ENCODE results near the gene FIGN.

The FIGN gene

DNA sequence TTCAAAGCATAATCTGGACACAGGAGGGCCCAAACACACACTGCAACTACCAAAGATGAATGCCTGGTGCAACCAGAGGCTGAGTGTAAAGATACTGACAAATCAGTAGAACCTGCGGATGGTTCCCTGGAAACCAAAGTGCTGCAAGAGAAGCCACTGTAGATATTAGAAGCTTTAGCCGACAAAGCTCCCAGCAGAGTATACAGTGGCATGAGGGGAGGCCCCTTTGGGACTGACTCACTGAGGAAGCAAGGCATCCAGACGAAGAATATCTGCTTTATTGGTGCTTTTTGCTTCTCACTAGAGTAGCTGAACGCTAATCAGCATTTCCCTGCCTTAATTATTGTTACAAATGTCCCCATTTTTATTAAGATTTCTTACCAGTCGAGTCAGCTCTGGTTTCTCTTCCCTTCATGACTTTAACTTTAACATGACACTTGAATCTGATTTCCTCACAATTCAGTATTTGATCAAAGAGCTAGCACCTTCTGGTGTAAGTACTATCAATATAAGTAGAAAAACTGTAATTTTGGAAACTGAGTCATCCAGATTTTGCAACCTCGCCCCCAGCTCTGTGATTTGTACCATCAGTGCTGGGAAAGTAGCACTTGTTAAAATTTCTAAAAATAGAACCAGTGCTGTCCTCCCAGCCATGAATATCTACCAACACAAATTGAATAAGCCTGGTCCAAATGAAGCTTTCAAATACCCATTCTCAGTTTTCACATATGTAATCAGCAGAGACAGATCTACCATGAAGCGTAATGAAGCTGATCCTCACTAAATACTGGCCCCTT lies 34.2 kb downstream of the FIGN start:
- DNase-seq = no peak

DNA sequence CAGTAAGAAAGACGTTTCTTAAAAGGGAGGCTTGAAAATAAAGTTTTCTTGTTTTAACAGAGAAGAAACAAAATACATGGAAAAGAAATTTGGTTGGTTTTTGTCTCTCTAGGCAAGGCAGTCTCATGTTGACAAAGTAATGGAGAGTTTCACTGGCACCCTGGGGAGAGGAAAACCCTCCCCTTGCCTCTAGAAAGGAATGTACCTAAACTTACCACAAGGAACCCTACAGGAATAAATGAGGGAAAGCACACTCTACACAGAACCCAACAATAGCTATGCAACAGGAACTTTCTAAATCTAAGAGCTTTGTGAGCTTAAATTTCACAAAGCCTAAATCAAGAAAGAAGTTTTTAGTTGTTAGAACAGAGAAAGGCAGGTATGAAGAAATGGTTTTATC lies 37.0 kb downstream of the FIGN start:
- no peak for DNase-seq

DNA sequence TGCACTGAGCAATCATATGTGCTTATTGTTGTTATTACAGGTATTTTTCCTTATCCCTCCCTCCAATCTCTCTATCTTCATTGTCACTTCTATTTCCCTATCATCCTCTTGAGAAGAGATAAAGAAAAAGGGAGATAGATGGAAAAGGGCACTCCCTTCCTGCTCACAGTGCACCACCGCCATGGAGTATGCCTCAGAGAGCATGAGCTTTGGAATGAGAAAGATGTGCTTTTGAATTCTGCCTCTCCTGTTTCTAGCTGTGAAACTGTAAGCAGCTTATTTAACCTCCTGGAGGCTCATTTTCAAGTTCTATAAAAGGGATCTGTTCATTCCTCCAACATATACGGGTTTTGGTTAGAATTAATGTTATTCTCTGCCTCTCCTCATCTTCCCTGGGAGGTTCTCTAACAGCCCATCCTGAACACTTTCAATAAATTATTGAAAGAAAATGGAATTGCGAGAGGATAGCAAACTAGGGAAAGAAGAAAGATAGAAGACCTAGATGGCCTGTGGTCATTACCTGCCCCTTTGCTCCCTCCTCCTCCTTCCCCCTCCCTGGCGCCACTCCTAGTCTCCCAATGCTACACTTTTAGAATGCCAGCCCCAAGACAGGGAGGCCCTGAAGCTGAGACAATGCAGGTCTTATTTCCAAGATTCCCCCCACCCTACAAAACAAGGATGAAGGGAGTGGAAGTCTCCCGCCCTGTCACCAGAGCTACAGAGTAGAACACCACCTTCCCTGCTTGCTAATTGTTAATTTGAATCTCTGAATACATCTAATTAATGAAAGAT lies 37.8 kb downstream of the FIGN start:
- DNase-seq = no peak

DNA sequence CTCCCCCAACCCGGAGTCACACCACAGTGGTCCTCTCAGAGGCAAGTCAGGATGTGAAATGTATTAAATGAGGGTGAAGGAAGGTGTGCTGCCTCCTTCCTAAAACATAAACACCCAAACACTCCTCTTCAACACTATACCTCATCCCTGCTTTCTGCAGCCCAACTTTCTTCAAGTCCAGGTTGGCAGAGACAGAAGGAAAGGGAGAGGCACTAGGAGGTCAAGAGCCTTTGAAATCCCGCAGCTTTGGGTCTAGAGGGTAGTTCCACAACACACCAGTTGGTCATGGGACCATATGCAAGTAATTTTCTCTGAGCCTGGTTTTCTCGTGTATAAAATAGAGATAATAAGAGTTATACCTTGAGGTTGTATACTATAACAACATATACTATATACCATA lies 38.4 kb downstream of the FIGN start:
- no peak for DNase-seq

DNA sequence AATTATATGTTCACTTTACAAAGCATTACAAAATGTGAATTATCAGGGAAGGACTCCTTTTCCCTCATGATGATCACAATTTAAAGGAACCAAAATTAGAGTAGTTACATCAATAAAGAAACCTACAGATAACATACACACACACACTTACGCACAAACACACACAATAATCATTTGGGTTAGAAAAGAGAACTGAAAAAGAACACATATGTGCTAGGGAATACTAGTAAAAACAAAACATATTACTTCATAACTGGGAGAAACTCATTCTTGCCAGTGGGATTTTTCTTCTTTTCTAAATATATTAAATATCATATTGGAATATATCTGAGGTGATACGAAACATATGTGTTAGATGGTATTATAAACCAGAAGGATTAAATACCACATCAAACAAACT lies 42.3 kb downstream of the FIGN start:
- no peak for DNase-seq

DNA sequence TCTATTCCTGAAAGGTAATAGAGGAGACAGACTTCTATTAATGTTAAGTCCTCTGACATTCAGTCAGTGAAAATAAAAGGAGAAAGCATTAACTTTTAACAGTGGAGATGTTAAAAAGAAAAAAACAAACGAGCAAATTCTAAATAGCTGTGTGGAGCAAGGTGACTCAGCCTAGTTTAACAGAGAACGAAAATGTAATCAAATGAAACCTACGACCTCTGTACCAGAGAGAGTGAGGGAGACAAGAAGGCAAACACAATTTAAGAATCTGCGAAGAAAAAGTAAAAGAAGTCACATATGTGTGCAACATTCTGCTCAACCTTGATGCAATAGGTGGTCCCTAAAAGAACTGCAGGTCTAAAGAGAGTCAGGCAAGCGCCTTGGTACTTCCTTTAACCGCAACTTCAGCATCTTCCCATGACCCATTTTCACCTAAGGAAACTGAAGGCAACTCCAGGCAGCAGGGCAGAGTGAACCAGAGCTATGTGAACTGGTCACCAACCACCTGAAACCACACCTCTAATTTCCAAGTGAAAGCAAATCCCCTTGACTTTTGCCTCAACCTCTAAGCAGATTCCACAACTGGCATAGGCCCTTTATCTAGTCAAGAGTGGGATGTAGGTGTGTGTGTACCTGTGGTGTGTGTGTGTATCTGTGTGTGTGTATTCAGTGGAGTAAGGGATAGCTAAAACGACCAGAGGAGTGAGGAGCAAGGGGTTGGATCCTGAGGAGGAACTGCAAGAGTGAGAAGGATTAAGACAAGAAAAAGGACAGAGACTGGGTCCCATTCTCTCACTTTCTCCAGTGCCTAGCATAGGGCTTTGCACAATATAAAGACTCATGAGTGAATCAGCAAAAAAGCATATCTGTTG lies 43.0 kb downstream of the FIGN start:
- no peak for DNase-seq

DNA sequence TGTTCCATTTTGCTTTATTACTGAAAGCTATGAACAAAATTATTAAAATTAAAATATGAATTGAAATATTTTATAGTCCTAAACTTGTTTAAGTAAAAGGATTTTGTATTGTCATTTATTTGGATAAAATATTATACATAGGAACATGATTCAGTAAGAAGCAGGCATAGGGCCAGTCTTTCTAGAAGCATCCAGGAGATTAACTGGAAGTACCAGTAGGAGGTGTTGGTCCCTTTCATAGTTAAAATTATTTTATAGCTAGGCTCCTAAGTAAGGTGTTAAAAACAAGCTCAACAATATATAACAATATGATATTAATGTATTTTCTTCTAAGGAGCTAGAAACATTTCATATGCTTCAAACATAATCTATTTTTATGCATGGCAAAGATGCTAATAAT lies 43.7 kb downstream of the FIGN start:
- DNase-seq = no peak

DNA sequence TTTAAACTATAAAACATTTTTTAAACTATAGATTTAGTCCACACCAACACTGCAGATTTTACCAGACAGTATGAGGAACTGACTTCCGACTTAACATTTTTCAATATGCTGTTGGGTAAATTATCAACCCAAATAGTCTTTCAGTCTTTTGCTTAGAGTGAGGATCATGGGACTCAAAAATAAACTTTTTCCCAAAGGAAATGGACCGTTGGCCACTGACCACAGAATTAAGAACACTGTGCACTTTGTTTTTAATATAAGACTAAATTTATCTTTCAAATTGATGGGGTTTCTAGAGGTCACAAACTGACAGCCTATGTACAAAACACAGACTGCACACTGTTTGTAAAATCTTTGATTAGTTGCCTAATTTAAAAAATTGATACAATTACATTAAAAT lies 44.9 kb downstream of the FIGN start:
- DNase-seq = no peak

DNA sequence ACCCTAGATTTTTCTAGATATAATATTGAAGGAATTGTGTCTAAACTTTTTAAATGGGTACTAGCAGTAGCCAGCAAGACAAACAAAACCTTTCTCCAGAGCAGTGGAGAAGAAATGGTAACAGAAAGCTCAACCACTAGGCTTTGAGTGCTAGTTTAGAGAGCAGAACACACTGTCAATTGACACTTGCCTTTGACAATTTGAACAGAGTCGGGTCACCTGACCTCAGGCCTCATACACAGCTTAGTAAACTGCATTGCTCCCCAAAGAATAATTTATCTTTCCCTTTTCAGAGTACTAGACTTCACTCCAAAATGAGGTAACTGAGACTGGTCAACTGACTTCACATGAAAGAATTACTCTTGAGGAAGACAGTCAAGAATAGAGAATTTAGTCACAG lies 48.6 kb downstream of the FIGN start:
- DNase-seq = no peak

DNA sequence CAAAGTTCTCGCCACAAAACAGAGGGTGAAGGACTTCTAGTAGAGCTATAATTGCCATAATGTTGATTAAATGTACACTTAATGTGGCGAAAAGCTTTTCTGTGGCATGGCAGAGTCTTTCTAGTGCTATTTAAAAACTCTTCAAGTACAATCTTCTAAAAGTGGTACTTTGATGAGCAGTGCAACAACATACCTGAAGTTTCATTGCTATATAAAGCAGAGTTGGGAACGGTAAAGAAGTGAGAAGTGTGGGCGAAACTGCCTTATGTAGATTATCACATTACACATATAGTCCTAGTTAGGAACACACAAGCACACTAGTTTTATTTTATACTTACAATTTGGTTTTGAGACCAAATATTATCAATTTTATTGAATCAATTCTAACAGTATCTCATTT lies 49.5 kb downstream of the FIGN start:
- DNase-seq = no peak

DNA sequence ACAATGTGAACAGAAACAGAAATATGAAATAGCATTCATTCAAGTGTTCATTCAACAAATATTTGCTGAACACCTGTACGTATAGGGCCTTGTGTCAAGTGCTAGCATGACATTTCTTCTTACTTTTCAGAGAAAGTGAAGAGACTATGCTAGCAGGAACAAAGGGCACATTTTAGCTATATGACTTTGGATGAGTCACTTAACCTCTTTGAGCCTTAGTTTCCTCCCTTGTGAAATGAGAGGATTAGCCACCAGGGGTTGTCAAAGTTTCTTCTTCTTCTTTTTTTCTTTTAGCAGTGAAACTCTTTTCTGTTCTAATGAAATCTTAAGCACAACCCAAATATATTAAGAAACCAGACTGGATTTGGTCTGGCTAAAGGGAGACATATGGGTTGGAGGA lies 53.1 kb downstream of the FIGN start:
- DNase-seq = no peak

DNA sequence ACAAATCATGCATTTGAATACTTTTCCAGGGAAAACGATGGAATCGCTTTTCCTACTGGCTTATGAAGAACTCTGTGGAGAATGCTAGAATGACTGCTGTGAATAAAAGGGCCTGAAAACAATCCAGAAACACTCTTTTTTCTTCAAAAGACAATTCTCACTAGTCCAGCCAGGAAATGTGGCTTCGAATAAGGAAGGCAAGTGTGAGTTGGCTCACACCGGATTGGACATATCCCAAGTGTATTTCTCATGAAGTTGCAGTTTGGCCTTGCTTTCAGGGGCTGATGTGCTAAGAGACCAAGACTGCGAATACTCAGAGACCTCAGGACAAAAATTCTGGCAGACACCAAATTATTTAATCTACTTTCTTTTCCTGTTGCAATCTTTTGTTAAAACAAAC lies 54.1 kb downstream of the FIGN start:
- no peak for DNase-seq

DNA sequence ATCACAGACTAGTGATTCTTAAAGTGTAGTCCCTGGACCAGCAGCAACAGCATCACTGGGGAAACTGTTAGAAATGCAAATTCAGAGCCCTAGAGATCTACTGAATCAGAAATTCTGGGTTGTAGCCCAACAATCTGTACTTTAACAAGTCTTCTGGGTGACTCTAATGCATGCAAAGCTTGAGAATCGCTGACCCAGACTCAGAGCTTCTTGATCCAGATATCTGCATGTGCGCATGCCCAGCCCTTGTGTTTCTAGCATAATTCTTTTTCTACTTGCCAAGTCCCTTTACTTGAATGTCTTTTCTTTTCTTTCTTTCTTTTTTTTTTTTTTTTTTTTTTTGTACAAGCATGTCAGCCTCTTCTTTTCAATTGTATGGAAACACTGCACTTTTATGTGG lies 60.4 kb downstream of the FIGN start:
- DNase-seq = no peak

DNA sequence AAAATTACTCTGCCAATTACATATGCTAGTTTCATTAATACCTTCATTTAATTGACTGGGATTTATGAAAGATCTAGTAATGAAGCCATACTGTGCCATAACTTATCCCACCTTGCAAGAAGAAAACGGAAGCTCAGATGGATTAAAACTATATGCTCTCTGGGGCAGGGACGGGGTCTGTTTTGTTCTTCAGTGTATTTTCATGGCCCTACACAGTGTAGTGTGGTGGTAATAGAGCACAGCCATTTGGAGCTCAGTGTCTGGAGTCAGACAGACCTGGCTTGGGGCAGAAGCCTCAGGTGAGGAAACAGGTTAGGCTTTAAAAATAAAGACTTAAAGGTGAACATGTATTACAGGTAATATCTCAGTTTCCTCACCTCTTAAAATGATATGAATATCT lies 62.3 kb downstream of the FIGN start:
- DNase-seq = no peak

DNA sequence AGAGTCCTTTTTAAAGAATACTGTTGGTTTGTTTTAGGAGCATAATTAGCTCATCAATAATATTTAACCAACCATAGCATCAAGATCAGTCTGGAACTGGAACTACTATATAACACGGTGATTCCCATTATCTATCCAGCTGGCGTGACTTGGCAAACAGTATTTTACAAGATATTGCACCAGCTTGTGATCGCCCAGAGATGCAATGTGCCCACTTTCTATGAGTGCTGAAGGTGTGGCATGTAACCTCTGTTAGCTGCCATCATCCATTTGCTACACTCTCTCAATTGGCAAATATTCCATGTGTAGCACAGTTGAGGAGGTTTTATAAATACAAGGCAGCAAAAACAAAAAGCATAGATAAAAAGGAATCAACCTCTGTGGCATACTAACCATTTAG lies 64.9 kb downstream of the FIGN start:
- DNase-seq = no peak

DNA sequence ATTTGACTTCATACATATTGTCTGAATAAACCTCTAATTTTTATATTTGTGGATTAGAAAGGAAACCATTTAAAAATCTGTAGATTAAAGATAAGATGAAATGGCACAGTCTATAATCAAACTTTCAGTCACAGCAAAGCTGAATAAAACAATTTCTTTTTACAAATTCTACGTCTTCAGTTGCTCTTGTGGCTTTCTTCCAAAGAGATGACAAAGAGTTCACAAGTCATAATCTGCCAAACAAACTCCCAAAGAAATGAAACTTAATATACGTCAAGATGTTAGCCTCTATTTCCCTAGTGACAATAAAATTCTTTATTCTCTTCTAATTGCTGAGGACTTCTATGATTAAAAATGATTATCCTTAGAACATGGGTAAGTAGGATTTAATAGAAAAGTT lies 66.3 kb downstream of the FIGN start:
- no peak for DNase-seq

DNA sequence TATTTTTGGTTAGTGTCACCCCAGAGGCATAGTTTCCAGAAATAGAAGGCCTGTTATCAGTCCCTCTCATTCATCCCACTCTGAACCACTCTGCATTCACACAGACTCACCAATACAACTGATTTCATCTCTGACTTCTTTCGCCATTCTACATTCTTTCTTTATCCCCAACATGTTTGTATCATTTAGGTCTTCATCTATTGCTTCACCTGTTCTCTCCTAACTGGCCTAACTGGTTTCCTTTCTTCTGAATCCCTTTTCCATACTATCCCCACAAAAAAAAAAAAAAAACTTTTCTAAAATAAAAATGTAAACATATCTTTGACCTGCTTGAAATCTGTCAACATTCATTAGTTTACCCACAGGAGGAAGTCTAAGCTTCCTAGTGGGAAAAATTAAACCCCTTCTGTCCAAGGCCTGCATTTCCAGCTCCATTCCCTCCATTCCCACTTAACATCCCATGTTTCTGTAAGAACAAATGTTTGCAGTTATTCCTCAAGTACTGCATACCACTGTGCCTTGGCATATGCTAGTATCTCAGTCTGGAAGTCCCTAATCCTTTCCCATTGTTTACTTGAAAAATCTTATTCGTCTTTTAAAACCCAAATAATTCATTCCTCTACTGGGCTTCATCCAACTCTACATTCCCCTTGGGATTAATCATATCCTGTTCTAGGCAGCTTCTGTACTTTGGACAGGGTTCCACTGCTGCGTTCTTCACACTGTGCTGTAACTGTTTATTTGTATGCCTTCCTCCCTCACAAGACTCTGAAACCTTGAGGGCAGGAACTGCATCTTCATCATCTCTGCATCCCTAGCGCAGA lies 68.5 kb downstream of the FIGN start:
- DNase-seq = no peak

DNA sequence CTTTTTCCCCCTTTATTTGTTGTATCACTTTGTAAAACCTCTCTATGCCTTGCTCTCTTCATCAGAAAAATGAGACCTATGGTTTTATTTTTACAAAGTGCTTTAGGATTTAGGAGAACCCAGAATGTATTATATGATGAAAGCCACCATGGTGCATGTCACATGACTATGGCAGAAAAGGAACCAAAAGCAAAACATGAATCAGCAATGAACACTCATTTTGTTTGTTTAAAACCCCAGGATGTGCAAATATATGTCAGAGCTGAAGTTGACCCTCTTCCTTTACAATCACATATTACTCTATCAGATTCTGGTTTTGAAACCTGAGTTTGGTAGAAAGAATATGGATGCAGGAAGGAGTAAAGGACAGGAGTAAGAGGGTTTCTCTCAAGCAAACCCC lies 70.0 kb downstream of the FIGN start:
- no peak for DNase-seq

DNA sequence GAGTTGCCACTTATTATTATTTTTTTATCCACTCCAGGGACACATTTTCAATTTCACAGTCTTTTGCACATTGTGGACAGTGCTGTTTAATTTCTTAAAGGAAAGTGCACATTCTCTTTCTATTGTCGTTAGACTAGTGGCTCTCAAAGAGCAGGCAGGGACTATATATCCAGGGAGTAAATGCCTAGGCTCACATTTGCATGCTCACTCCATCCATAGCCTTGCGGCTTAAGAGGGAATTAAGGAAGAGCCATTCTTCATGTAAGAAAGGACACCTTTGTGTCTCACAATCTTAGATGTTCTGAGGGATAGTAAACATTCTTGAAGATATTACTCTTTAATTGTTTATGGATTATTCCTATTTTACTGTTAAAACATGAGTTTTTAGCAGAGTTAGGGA lies 70.8 kb downstream of the FIGN start:
- no peak for DNase-seq

DNA sequence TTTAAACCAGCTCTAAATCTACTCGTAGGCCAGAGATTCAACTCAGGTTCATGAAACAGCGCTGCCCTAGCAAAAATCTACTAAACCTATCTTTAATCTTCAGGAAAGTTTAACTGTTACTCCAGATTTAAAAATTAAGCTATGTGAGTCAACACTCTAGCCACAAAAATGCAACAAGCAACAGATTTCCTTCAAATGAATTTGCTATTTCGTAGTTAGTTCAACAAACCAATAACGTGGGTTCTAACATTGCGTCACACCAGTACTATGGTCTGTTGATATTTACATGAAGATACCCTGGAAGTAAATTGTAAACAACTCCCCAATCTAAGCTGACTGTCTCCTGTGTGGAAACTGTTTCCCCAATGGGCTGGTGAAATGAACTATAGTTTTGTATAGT lies 71.2 kb downstream of the FIGN start:
- DNase-seq = no peak

DNA sequence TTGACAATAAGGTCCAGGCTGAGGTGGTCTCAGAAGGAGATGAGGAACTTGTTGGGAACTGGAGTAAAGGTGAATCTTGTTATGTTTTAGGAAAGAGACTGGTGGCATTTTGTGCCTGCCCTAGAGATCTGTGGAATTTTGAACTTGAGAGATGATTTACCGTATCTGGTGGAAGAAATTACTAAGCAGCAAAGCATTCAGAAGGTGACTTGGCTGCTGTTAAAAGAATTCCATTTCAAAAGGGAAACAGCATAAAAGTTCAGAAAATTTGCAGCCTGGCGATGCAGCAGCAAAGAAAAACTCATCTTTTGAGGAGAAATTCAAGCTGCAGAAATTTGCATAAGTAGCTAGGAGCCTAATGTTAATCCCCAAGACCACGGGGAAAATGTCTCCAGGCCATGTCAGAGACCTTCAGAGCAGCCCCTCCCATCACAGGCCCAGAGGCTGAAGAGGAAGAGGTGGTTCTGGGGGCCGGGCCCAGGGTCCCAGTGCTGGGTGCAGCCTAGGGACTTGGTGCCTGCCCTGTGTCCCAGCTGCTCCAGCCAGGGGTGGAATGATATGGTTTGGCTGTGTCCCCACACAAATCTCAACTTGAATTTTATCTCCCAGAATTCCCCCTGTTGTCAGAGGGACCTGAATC lies 73.5 kb downstream of the FIGN start:
- DNase-seq = no peak

DNA sequence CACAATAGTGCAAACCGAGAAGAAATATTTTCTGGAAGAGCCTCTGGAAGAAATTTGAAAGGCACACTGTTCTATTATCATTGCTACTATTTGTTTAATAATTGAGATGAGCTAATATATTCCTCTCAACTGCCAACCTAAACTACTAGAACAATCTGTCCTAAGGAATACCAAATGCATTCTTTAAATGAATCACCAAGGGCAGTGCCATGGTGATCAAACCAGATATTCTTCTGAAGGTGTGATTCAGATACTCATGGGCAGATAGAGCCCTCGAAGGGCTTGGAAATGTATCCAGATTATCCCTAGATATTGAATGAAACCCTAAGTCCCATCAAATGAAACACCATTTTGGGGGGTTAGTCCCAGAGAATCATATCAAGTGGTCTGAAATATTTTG lies 76.6 kb downstream of the FIGN start:
- DNase-seq = no peak

Data from RPMI8226 (cell line).